IMR-90 (cell line): ENCODE data around the gene KCNV2.

ENCODE experiments used
- MAFK ChIP-seq: IDR thresholded peaks from 2 replicates; pipeline ENCODE4 v1.6.1; 2012; ENCODE audit warnings: low read depth, low read length, improper control_type of control experiment
- NFE2L2 ChIP-seq: fragments of 150-350 bp; IDR thresholded peaks from 2 replicates; pipeline ENCODE4 v1.6.1; 2016; ENCODE audit warnings: low read depth, mild to moderate bottlenecking, low read length
- TF ChIP-seq, protein P1 (sequence below): conservative IDR thresholded peaks from 2 replicates; pipeline ENCODE4 v1.5.1; 2012; ENCODE audit warnings: mild to moderate bottlenecking, low read depth, low read length, improper control_type of control experiment

DNA sequence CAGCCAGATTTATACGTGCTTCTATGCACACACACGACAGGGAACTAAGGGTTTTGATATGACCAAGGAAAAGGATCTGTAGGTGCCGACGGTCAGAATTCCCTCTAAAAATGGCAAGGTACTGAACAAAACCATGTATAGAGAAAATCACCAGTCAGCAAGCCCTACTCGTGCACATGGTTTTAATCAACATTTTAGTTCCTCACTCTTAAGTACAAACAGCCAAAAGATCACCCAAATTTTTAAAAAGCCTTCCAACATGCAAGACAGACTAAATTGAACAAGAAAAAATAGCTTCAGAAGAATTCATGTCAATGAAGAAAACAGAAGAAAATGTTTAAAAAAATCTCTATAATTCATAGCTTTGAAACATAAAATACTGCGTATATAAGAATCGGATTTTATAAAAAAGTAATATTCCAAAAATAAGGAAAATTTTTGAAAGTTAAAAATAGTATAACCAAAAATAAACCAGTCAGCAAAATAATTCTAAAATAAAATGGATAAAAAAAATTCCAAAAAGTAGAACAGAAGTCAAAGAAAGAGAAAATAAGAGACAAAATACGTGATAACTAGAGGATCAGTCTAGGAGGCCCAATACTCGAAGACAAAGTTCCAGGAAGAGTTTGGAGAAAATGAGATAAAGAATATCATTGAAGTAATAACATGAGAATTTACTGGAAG lies 43.0 kb upstream of the KCNV2 start:
- TF ChIP-seq, protein P1, sequence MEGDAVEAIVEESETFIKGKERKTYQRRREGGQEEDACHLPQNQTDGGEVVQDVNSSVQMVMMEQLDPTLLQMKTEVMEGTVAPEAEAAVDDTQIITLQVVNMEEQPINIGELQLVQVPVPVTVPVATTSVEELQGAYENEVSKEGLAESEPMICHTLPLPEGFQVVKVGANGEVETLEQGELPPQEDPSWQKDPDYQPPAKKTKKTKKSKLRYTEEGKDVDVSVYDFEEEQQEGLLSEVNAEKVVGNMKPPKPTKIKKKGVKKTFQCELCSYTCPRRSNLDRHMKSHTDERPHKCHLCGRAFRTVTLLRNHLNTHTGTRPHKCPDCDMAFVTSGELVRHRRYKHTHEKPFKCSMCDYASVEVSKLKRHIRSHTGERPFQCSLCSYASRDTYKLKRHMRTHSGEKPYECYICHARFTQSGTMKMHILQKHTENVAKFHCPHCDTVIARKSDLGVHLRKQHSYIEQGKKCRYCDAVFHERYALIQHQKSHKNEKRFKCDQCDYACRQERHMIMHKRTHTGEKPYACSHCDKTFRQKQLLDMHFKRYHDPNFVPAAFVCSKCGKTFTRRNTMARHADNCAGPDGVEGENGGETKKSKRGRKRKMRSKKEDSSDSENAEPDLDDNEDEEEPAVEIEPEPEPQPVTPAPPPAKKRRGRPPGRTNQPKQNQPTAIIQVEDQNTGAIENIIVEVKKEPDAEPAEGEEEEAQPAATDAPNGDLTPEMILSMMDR: no peak
- TF ChIP-seq NFE2L2 (no peak), MAFK (peak; percentile 48; the same call in 1 of the 2 replicates)
